HEK293 (cell line): ENCODE results near the gene COX7A2L.
"Not testable (repeated sequence)": the region's sequence is repeated elsewhere in the genome, so short reads cannot be mapped to it uniquely, and the experiment has no call there.

Experiments used
- CTCF ChIA-PET: fragments of 350-600 bp; formaldehyde crosslinking; extraction: SDS; loops from one replicate; lab custom pipeline; 2021; ENCODE audit warnings: antibody characterized with exemption; lab: Yijun Ruan, JAX
- POLR2A ChIA-PET: fragments of 300-600 bp; formaldehyde crosslinking; extraction: SDS; loops from one replicate; lab custom pipeline; 2020; ENCODE audit warnings: antibody characterized with exemption, inconsistent platforms; lab: Yijun Ruan, JAX
- H3K27ac ChIP-seq: fragments of 200-500 bp; sonication (Bioruptor generic); 2 replicates; pipeline ENCODE4 v1.5.1; 2014; ENCODE audit warnings: low read depth, low read length, control low read depth, inconsistent platforms; ENCODE audit errors: extremely low read depth
- H3K36me3 ChIP-seq, 2 experiments: fragments of 200-500 bp in 1 of 2; sonication (Bioruptor generic) in 1 of 2; 1 replicate in 1 of 2; 2 replicates in 1 of 2; pipeline ENCODE4 v1.5.1; 2014 to 2017; ENCODE audit warnings: inconsistent platforms in 2 of 2, low read length in 2 of 2; ENCODE audit not compliant: control insufficient read depth in 2 of 2, insufficient read depth in 1 of 2
- H3K4me1 ChIP-seq: fragments of 200-500 bp; sonication (Bioruptor generic); 2 replicates; pipeline ENCODE4 v1.5.1; 2014; ENCODE audit warnings: mild to moderate bottlenecking, low read length, inconsistent platforms; ENCODE audit not compliant: control insufficient read depth, insufficient read depth
- H3K4me3 ChIP-seq: 2 replicates; pipeline ENCODE4 v1.5.1; 2011; ENCODE audit warnings: low read depth, mild to moderate bottlenecking, control low read depth, low read length, moderate library complexity
- H3K9me3 ChIP-seq: fragments of 200-500 bp; sonication (Bioruptor generic); 2 replicates; pipeline ENCODE4 v1.5.1; 2014; ENCODE audit warnings: low read depth, low read length, inconsistent platforms; ENCODE audit not compliant: control insufficient read depth, insufficient read depth
- PRDM2 ChIP-seq: fragments of 450-650 bp; formaldehyde crosslinking; IDR thresholded peaks from 2 replicates; pipeline ENCODE4 v1.5.1; 2016; ENCODE audit warnings: missing biosample characterization, missing genetic modification characterization, borderline replicate concordance
- REPIN1 ChIP-seq: fragments of 450-650 bp; formaldehyde crosslinking; IDR thresholded peaks from 2 replicates; pipeline ENCODE4 v1.5.1; 2017; ENCODE audit warnings: missing biosample characterization, missing genetic modification characterization, low read depth
- TCF7L2 ChIP-seq: IDR thresholded peaks from 2 replicates; pipeline ENCODE4 v1.6.1; 2011; ENCODE audit warnings: low read depth, mild to moderate bottlenecking, inconsistent platforms, low read length, moderate library complexity, borderline replicate concordance
- YY1 ChIP-seq: fragments of 450-650 bp; formaldehyde crosslinking; IDR thresholded peaks from 2 replicates; pipeline ENCODE4 v1.5.1; 2018; ENCODE audit warnings: missing biosample characterization, missing genetic modification characterization
- ZFP3 ChIP-seq: fragments of 450-650 bp; formaldehyde crosslinking; IDR thresholded peaks from 2 replicates; pipeline ENCODE4 v1.5.1; 2016; ENCODE audit warnings: low read depth, missing biosample characterization, missing genetic modification characterization
- ZNF132 ChIP-seq: fragments of 450-650 bp; formaldehyde crosslinking; IDR thresholded peaks from 2 replicates; pipeline ENCODE4 v1.5.1; 2017; ENCODE audit warnings: missing biosample characterization, missing genetic modification characterization, borderline replicate concordance
- ZNF157 ChIP-seq: fragments of 450-650 bp; formaldehyde crosslinking; IDR thresholded peaks from 2 replicates; pipeline ENCODE4 v1.5.1; 2016; ENCODE audit warnings: missing biosample characterization, missing genetic modification characterization
- ZNF2 ChIP-seq: fragments of 450-650 bp; formaldehyde crosslinking; IDR thresholded peaks from 2 replicates; pipeline ENCODE4 v1.5.1; 2016; ENCODE audit warnings: missing biosample characterization, missing genetic modification characterization
- ZNF335 ChIP-seq: fragments of 450-650 bp; formaldehyde crosslinking; conservative IDR thresholded peaks from 2 replicates; pipeline ENCODE4 v1.5.1; 2016; ENCODE audit warnings: missing biosample characterization, missing genetic modification characterization
- ZNF394 ChIP-seq: fragments of 450-650 bp; formaldehyde crosslinking; IDR thresholded peaks from 2 replicates; pipeline ENCODE4 v1.5.1; 2016; ENCODE audit warnings: missing biosample characterization, missing genetic modification characterization, mild to moderate bottlenecking, moderate library complexity, borderline replicate concordance
- ZNF530 ChIP-seq: fragments of 450-650 bp; formaldehyde crosslinking; IDR thresholded peaks from 2 replicates; pipeline ENCODE4 v1.5.1; 2016; ENCODE audit warnings: low read depth, missing biosample characterization, missing genetic modification characterization
- ZNF707 ChIP-seq: fragments of 450-650 bp; formaldehyde crosslinking; IDR thresholded peaks from 2 replicates; pipeline ENCODE4 v1.5.1; 2016; ENCODE audit warnings: missing biosample characterization, missing genetic modification characterization
- ZSCAN16 ChIP-seq: fragments of 450-650 bp; formaldehyde crosslinking; IDR thresholded peaks from 2 replicates; pipeline ENCODE4 v1.5.1; 2016; ENCODE audit warnings: missing biosample characterization, missing genetic modification characterization
- TF ChIP-seq, protein P1 (sequence below): fragments of 450-650 bp; formaldehyde crosslinking; optimal IDR thresholded peaks from 2 replicates; pipeline ENCODE3; 2016; ENCODE audit warnings: missing biosample characterization, mild to moderate bottlenecking, missing genetic modification characterization
- TF ChIP-seq, protein P2 (sequence below): fragments of 450-650 bp; IDR thresholded peaks from 2 replicates; pipeline ENCODE4 v1.5.1; 2018; ENCODE audit warnings: missing biosample characterization, mild to moderate bottlenecking, missing genetic modification characterization
- TF ChIP-seq, protein P3 (sequence below): fragments of 450-650 bp; formaldehyde crosslinking; IDR thresholded peaks from 2 replicates; pipeline ENCODE4 v1.5.1; 2016; ENCODE audit warnings: missing biosample characterization, missing genetic modification characterization

COX7A2L gene

GRCh38 chr2:42383855-42384530 is 23.0 kb upstream of the COX7A2L start:
- POLR2A ChIA-PET: no interaction called here
- H3K27ac ChIP-seq: no peak overlapping the region
- H3K4me3 ChIP-seq: no peak overlapping the region
- CTCF ChIA-PET: interaction anchor here (0.6 to 2.0 kb wide), 4 partner anchors 20 to 544 kb away, joined by 3 to 11 read pairs (median 3); no protein-coding TSS in a partner anchor
- H3K36me3 ChIP-seq: no peaks in the 10 kb centered on the region
- H3K4me1 ChIP-seq: no peaks in the 10 kb centered on the region
- TF ChIP-seq ZSCAN16 (tag by site-specific recombination) (no peak), ZNF132 (tag by site-specific recombination) (no peak), TCF7L2 (no peak), YY1 (tag by site-specific recombination) (no peak), ZNF707 (tag by site-specific recombination) (no peak), REPIN1 (tag by site-specific recombination) (no peak), ZFP3 (no peak)
- TF ChIP-seq, protein P1, sequence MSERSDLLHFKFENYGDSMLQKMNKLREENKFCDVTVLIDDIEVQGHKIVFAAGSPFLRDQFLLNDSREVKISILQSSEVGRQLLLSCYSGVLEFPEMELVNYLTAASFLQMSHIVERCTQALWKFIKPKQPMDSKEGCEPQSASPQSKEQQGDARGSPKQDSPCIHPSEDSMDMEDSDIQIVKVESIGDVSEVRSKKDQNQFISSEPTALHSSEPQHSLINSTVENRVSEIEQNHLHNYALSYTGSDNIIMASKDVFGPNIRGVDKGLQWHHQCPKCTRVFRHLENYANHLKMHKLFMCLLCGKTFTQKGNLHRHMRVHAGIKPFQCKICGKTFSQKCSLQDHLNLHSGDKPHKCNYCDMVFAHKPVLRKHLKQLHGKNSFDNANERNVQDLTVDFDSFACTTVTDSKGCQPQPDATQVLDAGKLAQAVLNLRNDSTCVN (tag by site-specific recombination): no peak
- TF ChIP-seq, protein P2, sequence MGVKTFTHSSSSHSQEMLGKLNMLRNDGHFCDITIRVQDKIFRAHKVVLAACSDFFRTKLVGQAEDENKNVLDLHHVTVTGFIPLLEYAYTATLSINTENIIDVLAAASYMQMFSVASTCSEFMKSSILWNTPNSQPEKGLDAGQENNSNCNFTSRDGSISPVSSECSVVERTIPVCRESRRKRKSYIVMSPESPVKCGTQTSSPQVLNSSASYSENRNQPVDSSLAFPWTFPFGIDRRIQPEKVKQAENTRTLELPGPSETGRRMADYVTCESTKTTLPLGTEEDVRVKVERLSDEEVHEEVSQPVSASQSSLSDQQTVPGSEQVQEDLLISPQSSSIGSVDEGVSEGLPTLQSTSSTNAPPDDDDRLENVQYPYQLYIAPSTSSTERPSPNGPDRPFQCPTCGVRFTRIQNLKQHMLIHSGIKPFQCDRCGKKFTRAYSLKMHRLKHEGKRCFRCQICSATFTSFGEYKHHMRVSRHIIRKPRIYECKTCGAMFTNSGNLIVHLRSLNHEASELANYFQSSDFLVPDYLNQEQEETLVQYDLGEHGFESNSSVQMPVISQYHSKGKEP: no peak
- no peaks in the 10 kb centered on the region for H3K9me3 ChIP-seq

DNA sequence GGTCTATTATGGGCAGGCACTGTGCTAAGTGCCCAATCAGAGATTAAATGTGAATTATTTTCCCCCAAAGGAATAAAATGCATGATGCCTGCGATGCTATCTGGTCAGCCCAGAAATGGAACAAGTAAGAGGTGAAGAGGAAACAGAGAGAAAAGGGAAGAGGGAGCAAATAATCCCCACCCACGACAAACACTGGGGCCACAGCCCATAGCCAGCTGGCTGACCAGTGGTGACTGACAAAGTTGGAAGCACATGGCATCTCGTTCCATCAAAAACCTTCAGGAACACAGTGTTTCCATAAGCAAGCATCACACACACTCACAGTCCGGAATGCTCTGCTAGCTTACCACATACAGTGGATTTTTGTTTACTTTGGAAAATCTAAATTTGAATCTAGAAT is 21.1 kb upstream of the COX7A2L start:
- TF ChIP-seq ZNF530 (tag by site-specific recombination) (no peak), PRDM2 (tag by site-specific recombination) (no peak), ZNF394 (tag by site-specific recombination) (no peak), ZNF157 (tag by site-specific recombination) (no peak), ZNF335 (no peak), ZNF2 (tag by site-specific recombination) (no peak)
- TF ChIP-seq, protein P3, sequence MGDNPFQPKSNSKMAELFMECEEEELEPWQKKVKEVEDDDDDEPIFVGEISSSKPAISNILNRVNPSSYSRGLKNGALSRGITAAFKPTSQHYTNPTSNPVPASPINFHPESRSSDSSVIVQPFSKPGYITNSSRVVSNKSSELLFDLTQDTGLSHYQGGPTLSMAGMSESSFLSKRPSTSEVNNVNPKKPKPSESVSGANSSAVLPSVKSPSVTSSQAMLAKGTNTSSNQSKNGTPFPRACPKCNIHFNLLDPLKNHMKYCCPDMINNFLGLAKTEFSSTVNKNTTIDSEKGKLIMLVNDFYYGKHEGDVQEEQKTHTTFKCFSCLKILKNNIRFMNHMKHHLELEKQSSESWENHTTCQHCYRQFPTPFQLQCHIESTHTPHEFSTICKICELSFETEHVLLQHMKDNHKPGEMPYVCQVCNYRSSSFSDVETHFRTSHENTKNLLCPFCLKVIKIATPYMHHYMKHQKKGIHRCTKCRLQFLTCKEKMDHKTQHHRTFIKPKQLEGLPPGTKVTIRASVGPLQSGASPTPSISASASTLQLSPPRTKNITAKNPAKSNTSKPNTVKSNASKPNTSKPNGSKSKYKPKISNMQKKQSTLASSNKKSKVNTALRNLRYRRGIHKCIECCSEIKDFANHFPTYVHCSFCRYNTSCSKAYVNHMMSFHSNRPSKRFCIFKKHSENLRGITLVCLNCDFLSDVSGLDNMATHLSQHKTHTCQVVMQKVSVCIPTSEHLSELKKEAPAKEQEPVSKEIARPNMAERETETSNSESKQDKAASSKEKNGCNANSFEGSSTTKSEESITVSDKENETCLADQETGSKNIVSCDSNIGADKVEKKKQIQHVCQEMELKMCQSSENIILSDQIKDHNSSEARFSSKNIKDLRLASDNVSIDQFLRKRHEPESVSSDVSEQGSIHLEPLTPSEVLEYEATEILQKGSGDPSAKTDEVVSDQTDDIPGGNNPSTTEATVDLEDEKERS (tag by site-specific recombination): no peak
- TF ChIP-seq, all 188 proteins: peak for 0
- no peaks in the 10 kb centered on the region for H3K36me3 ChIP-seq
- ChIA-PET CTCF (no interaction called here), POLR2A (no interaction called here)
- H3K4me1 ChIP-seq: no peaks in the 10 kb centered on the region
- H3K4me3 ChIP-seq: no peak overlapping the region
- H3K27ac ChIP-seq: no peak overlapping the region
- H3K9me3 ChIP-seq: no peaks in the 10 kb centered on the region

- H3K36me3 ChIP-seq, H3K27ac ChIP-seq, CTCF ChIA-PET, POLR2A ChIA-PET, H3K4me3 ChIP-seq, H3K9me3 ChIP-seq, H3K4me1 ChIP-seq: not testable (repeated sequence)
Measured at GRCh38 chr2:42380026-42380425, 19.0 kb upstream of the COX7A2L start.
